A549 (cell line): ENCODE results near the gene WIZ. TPM values are rescaled to one million over a fixed set of nuclear protein-coding genes. Genes with fewer than 3 reads are reported as not detected.
A peak's percentile ranks its signal among the peaks of the same experiment; 100 is the strongest.

Experiments used
- ATAC-seq, 2 experiments: fragments of 200-7000 bp in 1 of 2; fragments of >200 bp in 1 of 2; cut with Nextera tagmentation in 1 of 2; cut with Tn5 transposase in 1 of 2; 3 replicates each; pipeline versions ENCODE4 v1.8.0 to v1.9.1; 2018 to 2020; ENCODE audit warnings: mild to moderate bottlenecking in 1 of 2, moderate library complexity in 1 of 2
- CTCF ChIA-PET: fragments of 300-600 bp; sonication (Branson Sonifier 250); formaldehyde crosslinking; extraction: SDS; loops from one replicate; lab custom pipeline; 2021; ENCODE audit warnings: antibody characterized with exemption, inconsistent platforms; lab: Yijun Ruan, JAX
- POLR2A ChIA-PET: fragments of 350-600 bp; formaldehyde crosslinking; extraction: SDS; loops from one replicate; lab custom pipeline; 2021; ENCODE audit warnings: antibody characterized with exemption, inconsistent platforms; lab: Yijun Ruan, JAX
- DNase-seq, 2 experiments: peaks; one replicate each; pipeline versions ENCODE4 v3.0.0 to v3.0.0-alpha.2; 2011 to 2016; ENCODE audit warnings: low read depth in 1 of 2, low spot score in 1 of 2
- FAIRE-seq: peaks from 2 replicates; lab custom pipeline; 2011; peaks lifted over from hg19 to GRCh38; lab: Jason Lieb, UNC
- H3K27ac ChIP-seq, 2 experiments: fragments of >200 bp; sonication (Bioruptor Twin); formaldehyde crosslinking; 3 replicates each; pipeline ENCODE4 v1.5.1; 2016 to 2017
- H3K4me1 ChIP-seq: fragments of >200 bp; sonication (Bioruptor Twin); formaldehyde crosslinking; 3 replicates; pipeline ENCODE4 v1.6.1; 2016
- H3K4me2 ChIP-seq: fragments of >200 bp; sonication (Bioruptor Twin); formaldehyde crosslinking; 3 replicates; pipeline ENCODE4 v1.6.1; 2016
- H3K4me3 ChIP-seq: fragments of >200 bp; sonication (Bioruptor Twin); formaldehyde crosslinking; 3 replicates; pipeline ENCODE4 v1.5.1; 2016
- H3K9me3 ChIP-seq: fragments of >200 bp; sonication (Bioruptor Twin); formaldehyde crosslinking; 3 replicates; pipeline ENCODE4 v1.6.1; 2016
- ELK1 ChIP-seq: fragments of 150-350 bp; IDR thresholded peaks from 2 replicates; pipeline ENCODE4 v1.6.1; 2014; ENCODE audit warnings: low read depth, mild to moderate bottlenecking, low read length
- FOSL2 ChIP-seq, 2 experiments: fragments of 450-650 bp in 1 of 2; fragments of >200 bp in 1 of 2; sonication (Bioruptor Twin) in 1 of 2; formaldehyde crosslinking; IDR thresholded peaks; 2 replicates each; pipeline versions ENCODE4 v1.5.0 to v1.6.1; 2016 to 2020; ENCODE audit warnings: mild to moderate bottlenecking in 1 of 2, moderate library complexity in 1 of 2
- HOXA7 ChIP-seq: fragments of 250-450 bp; sonication (Bioruptor Pico); IDR thresholded peaks from 2 replicates; pipeline ENCODE4 v1.5.0; 2020; ENCODE audit warnings: mild to moderate bottlenecking, moderate library complexity
- JUNB ChIP-seq: fragments of >200 bp; sonication (Bioruptor Twin); formaldehyde crosslinking; IDR thresholded peaks from 2 replicates; pipeline ENCODE4 v1.6.1; 2016
- KDM5A ChIP-seq: fragments of 200-600 bp; sonication (generic); IDR thresholded peaks from 2 replicates; pipeline ENCODE4 v1.6.1; 2016; ENCODE audit warnings: antibody characterized with exemption, mild to moderate bottlenecking
- MAX ChIP-seq: IDR thresholded peaks from 2 replicates; pipeline ENCODE4 v1.6.1; 2012
- MYC ChIP-seq: IDR thresholded peaks from 2 replicates; pipeline ENCODE4 v1.6.1; 2012; ENCODE audit warnings: mild to moderate bottlenecking, inconsistent platforms, low read length, improper control_type of control experiment, borderline replicate concordance
- PHF8 ChIP-seq: fragments of 200-600 bp; sonication (generic); IDR thresholded peaks from 2 replicates; pipeline ENCODE4 v1.6.1; 2016; ENCODE audit warnings: low read depth, mild to moderate bottlenecking, antibody characterized with exemption, moderate library complexity, borderline replicate concordance
- REST ChIP-seq: fragments of 200-600 bp; sonication (generic); IDR thresholded peaks from 2 replicates; pipeline ENCODE4 v1.6.1; 2016; ENCODE audit warnings: antibody characterized with exemption, mild to moderate bottlenecking, moderate library complexity
- TFCP2L1 ChIP-seq: fragments of 250-450 bp; sonication (Bioruptor Pico); IDR thresholded peaks from 2 replicates; pipeline ENCODE4 v1.5.0; 2021; ENCODE audit warnings: mild to moderate bottlenecking
- ZSCAN20 ChIP-seq: fragments of 250-450 bp; sonication (Bioruptor Pico); IDR thresholded peaks from 2 replicates; pipeline ENCODE4 v1.8.0; 2022; ENCODE audit warnings: mild to moderate bottlenecking, moderate library complexity
- WGBS: methylation state at CpG from one replicate; pipeline ENCODE4 v1.1.6; 2017; ENCODE audit errors: missing lambda C conversion rate; 5-methylcytosine and 5-hydroxymethylcytosine counted together
- polyA plus RNA-seq, 4 experiments: library from polyadenylated mRNA; depleted of rRNA in 3 of 4; stranded (reverse); fragments of >200 nt; fragmentation: RNase III in 1 of 4; extraction: RNeasy Plus Mini Kit Qiagen cat#74134 plus additional on column Dnase treatment in 1 of 4; gene quantifications; 2 replicates in 3 of 4; 3 replicates in 1 of 4; pipeline ENCODE4 v1.2.3, GENCODE V29; 2011 to 2017
- TF ChIP-seq, protein P1 (sequence below): fragments of 450-650 bp; IDR thresholded peaks from 2 replicates; pipeline ENCODE4 v1.6.1; 2014; ENCODE audit warnings: antibody characterized with exemption
- TF ChIP-seq, protein P2 (sequence below): fragments of >200 bp; sonication (Bioruptor Twin); formaldehyde crosslinking; IDR thresholded peaks from 3 replicates; pipeline ENCODE4 v1.6.1; 2016

WIZ gene
- polyA plus RNA-seq, 2 of the 4 experiments (the other 2 are of a cell fraction): 3.7 to 15.1 TPM

DNA sequence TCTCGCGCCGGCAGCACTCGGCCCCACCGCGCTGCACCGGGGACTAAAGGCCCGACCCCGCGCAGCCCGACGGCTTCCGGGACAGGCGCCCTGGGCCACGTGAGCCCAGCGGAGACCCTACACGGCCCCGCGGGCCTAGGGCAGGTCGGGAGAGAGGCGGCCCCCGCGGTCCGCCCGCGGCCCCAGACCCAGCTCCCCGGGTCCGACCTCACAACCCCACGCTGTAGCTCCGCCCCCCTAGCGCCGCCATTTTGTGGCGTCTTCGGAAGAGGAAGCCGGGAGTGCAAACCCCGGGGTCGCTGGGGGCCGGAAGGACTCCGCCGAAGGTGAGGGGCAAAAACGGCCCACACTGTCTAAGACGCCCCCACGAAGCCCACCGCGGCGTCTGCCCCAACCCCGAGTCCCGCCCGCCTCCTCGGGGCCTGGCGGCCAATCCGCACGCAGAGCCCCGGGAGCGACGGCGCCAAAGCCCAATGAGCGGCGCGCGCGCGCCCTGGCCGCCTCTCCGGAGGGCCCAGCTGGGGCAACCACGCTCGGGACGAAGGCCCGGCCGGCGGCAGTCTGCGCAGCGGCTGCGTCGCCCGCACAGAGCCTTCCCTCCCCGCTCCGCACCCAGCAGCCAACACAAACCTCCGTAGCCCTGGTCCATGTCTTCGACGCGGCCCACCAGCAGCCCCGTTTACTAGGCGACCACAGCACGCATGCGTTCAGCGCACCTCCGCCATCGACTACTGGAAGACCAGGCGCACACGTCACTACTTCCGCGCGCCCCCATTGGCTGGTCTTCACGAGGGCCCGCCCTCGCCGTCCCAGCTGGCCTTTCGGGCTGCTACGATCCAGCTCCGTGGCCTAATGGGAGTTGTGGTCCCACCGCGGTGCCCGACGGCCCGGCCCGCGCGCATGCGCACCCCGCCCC lies 70.4 kb downstream of the WIZ start, which contains the start of gene AKAP8 (continued):
- TF ChIP-seq MAX (no peak), ELK1 (no peak), MYC (no peak), KDM5A (no peak), HOXA7 (no peak), REST (no peak), TFCP2L1 (no peak), ZSCAN20 (CRISPR knock-in tag) (no peak), JUNB (no peak), PHF8 (peak; percentile 72; the same call in 1 of the 2 replicates)
- TF ChIP-seq, protein P1, sequence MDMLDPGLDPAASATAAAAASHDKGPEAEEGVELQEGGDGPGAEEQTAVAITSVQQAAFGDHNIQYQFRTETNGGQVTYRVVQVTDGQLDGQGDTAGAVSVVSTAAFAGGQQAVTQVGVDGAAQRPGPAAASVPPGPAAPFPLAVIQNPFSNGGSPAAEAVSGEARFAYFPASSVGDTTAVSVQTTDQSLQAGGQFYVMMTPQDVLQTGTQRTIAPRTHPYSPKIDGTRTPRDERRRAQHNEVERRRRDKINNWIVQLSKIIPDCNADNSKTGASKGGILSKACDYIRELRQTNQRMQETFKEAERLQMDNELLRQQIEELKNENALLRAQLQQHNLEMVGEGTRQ: no peak
- TF ChIP-seq, protein P2, sequence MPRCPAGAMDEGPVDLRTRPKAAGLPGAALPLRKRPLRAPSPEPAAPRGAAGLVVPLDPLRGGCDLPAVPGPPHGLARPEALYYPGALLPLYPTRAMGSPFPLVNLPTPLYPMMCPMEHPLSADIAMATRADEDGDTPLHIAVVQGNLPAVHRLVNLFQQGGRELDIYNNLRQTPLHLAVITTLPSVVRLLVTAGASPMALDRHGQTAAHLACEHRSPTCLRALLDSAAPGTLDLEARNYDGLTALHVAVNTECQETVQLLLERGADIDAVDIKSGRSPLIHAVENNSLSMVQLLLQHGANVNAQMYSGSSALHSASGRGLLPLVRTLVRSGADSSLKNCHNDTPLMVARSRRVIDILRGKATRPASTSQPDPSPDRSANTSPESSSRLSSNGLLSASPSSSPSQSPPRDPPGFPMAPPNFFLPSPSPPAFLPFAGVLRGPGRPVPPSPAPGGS: no peak

DNA sequence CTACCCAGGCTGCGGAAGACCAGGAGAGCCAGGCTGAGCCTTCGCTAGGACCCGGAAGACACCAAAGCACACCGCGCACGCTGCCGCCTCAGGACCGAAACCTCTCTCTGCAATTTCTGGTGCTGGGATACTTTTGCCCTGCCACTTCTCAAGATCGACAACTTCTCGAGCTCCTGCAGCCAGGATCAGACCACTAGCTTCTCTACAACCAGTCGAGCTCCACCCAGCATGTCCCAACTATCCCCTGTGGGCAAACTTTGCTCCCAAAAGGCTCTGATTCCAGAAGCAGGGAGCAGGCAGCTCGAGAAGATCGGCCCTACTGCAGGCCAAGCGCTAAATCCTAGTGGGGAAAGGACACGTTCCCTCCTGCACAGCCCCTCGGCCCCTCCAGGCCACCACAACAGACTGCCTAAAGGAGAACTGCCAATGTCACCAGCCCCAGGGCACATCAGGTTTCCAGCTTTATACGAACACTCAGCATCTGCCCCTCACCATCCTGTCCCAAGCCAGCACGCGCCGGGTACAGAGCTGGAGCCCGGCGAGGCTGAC lies 71.1 kb downstream of the WIZ start:
- no peaks in the 10 kb centered on the region for H3K9me3 ChIP-seq
- POLR2A ChIA-PET: interaction anchor here (0.6 to 2.4 kb wide), 6 partner anchors 19 to 54 kb away, joined by 3 to 34 read pairs (median 4); partner anchors contain the start of gene AKAP8L
- peak overlapping the region; percentile 69 for H3K4me3 ChIP-seq
- peak overlapping the region; percentile 88 for H3K4me2 ChIP-seq
- peak overlapping the region; percentile 99 for H3K27ac ChIP-seq
- DNase-seq (peak; percentile 18 to 31), ATAC-seq (peak; percentile 11 to 35; a peak in 4 of 6 replicates), FAIRE-seq (no peak)
- no peak for TF ChIP-seq FOSL2 (IDR thresholded peaks at IDR 0.05)
- no peak for TF ChIP-seq FOSL2 (CRISPR knock-in tag; IDR thresholded peaks at IDR 0.05)
- WGBS: 0% methylated on average over 15 of the region's 22 CpGs
- H3K4me1 ChIP-seq: peaks cover 22% of the 10 kb centered on the region
- CTCF ChIA-PET: interaction anchor here (0.9 to 1.7 kb wide), 5 partner anchors 21 to 201 kb away, joined by 3 to 5 read pairs (median 4); no protein-coding TSS in a partner anchor
